HG03095 (cell line): Measurements from ENCODE around the gene TMEM242.
"Not testable (repeated sequence)": the region's sequence is repeated elsewhere in the genome, so short reads cannot be mapped to it uniquely, and the experiment has no call there.

Experiments used
- ATAC-seq: cut with Tn5 transposase; IDR thresholded peaks from one replicate; pipeline ENCODE4 v1.9.1; 2021; ENCODE audit warnings: moderate library complexity; ENCODE audit not compliant: unreplicated experiment

TMEM242 gene

DNA sequence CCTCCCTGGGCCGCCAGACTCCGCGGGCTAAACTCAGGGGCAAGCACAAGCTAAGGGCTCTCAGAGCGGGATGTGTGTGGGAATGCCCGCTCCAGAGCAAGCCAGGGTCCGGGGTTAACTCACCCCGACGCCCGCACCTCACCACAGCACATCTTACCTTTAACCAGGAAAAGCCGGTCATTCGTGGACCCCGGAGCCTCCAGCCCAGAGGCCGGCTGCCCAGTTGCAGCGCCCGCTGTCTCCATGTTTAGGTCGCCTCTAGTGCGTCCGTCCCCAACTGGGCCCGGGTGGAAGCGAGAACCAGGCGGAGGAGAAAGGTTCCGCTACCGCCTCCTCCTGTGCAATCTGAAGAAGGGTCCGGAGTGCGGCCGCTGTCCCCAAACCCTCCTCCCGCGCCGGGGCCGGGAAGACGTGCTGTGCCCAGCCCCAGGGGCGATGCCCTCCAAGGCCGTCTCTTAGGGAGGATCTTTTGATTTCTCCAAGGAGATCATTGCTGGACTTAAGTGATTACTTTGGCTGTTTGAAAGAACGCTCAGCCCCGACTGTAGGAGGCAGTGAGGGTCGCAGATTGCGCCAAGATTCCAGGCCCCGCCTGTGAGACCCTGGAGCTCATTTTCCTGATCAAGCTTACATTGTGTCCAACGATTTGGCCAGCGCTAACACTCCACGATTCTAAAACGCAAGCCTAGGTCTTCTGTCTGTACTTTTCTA is at the start of gene TMEM242:
Gene TMEM242, minus strand, starts transcription at position 265 of the 711 bp plus-strand sequence. Its CDS starts 20 bp downstream, at position 245.
- ATAC-seq = peak; percentile 85

DNA sequence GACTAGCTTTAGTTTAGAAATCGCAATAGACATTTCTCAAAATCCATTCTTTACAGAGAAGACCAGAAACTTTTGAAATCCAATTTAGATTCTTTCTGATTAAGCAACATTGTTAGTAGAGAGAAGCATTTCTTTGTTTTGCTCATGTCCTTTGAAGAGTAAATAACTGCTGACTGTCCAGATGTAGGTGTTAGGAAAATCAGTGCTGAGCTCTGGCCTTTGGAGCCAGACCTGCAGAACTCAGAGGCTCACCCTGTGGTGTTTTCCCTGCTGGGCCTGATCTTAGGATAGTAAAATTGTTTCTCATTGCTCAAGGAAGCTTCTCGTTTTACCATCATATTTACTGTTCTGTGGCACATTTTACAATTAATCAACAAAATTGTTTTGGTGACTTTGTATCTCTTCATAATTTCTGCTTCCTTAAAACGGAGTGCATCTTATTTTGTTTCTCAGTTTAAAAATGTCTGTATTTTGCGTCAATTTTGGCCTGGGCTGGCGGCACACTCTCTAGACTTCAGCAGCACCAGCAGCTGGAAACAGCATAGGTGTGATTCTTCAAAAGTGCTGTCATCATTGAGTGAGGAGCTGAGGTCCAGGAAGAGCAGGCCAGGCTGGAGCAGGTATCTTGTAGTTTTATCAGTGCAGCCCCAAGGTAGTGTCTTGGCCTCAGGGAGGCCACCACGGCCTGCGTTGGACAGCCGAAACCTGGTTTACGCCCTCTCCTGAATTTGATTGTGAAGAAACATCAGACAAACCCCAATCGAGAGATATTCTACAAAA is 49.4 kb upstream of the TMEM242 start:
- ATAC-seq = no peak

DNA sequence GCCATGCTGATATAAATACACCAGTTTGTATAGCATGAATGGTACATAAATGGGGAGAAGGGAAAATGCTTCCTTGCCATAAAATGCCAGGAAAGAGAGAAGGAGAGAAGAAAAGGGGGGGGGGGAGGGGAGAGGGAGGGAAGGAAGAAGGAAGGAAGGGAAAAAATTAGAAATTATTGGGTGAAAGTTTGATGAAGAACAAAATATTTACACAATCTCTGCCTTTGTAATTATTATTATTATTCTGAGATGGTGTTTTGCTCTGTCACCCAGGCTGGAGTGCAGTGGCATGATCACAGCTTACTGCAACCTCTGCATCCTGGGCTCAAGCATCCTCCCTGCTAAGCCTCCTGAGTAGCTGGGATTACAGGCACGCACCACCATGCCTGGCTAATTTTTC is 47.4 kb upstream of the TMEM242 start:
- ATAC-seq = no peak

DNA sequence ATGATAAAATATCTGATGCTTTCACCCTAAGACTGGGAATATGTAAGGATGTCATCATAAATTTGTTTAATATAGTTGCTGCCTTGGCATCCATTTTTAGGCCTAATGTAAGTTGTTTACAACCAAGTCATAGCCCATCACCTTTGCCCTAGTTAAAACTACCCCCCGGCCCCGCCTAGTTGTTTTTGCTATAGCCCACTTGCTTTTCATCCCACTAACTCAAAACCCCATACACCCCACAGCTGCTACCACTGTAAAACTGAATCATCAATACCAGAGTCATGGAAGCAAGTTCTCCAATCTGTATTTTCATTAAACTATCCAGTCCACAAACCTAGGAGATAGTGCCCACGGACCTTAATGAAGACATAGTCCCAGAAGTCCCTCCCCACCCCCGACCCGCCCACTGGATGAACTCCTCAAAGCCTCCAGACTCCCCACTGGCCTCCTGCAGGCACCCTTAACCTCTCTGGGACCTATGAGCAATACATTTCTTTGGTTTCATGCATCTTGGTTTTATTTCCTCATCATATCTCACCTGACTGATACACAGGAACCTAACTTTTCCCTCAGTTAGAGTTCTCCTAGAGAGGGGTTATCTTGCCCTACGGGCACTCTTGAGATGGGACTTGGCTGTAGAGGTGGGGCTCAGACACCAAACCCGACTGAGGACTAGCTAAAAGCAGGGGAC is 45.2 kb upstream of the TMEM242 start:
- ATAC-seq = no peak

DNA sequence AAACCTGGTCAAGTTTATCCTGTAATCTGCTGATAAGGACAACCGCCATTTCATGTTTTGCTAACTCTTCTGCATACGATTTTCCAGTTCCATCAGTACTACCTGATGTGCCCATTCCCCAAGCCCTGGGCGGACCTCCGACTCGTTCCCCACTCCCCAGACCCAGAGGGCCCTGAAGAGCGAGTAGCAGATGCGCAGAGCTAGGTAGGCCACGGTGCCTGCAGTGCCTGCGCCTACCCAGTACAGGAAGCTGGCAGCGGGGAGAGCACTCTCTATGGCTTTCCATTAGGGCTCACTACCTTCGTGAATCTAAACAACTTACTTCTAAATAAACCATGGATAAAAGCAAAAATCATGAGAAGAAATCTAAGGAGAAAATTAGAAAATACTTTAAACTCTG is 43.3 kb upstream of the TMEM242 start:
- no peak for ATAC-seq

DNA sequence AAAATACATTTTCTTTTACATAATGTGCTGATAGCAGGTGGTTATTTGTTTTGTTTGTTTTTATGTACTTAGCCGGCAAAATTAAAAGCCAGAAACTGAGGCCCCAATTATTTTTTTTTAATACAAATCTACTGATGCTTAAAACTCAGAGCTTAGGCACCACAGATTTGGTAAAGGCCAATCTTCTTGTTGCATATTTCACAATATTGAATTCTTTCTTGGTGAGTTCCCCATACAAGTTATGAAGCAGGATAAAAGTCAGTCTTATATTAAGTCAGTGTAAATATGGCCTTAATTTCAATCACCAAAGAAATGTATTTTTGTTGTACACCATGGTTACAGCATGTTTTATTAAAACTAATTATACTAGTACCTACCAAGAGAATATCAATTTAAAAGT is 41.4 kb upstream of the TMEM242 start:
- no peak for ATAC-seq

DNA sequence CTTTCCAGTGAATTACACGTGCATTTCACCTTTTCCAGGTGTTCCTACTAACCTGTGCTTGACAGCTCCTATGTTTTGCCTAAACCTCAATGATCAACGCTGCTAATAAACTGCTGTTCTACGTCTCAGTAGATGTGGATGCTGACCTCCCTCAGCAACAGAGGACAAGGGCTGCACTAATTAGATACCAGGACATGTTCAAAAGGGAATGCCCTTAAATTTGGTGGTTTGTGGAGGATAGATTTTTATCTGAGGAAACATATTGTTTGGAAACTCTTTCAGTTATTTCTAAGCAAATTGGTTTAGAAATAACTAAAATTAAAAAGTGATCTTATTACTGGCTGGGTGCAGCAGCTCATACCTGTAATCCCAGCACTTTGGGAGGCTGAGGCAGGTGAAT is 38.6 kb upstream of the TMEM242 start:
- no peak for ATAC-seq

DNA sequence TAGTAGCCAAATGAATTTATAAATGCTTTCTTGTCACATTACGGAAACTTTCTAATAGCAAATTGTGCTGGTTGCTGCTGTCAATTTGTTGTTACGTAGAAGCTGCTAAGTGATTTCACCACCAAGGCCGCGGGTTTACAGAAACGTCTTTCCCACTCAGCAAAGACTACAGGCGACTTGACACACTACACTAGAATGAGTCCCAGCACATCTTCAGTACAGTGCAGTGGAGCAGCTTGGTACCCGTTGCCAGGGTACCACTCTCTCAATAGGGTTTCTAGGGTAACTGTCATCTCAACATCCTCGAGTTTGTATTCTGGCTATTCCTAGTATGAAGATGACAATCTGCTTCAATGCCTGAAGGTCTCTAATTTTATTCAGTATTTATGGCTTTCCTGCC is 35.0 kb upstream of the TMEM242 start:
- no peak for ATAC-seq

DNA sequence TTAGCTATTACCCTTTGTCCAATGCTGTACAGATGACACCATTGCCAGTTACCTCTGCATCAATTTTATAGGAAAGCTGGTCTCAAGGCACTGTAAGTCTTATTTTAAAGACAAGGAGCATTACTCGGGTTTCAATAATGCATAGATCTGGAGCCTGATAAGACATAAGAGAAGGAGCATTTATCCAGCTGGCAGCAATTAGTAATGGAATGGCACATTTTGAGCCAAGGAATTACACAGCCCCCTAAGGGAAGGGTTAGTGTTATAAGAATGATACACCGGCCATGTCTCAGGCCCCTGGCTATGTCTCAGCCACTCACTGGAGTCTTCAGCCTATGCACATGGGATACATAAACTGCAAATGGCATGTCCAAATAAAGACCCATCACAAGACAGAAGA is 23.1 kb upstream of the TMEM242 start:
- no peak for ATAC-seq

DNA sequence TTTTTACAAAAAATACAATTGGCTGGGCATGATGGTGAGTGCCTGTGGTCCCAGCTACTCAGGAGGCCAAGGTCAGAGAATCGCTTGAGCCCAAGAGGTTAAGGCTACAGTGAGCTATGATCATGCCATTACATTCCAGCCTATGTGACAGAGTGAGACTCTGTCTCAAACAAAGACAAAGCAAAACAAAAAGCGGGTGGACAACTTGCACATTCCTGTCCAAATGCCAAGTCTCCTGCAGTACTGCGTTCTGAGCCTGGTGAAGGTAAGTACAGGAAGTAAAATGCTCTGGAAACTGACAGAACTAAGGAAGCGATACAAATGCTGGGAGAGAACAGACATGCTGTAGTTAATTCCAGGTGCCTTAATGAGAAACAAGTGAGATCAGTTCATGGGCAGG is 20.4 kb upstream of the TMEM242 start:
- no peak for ATAC-seq

DNA sequence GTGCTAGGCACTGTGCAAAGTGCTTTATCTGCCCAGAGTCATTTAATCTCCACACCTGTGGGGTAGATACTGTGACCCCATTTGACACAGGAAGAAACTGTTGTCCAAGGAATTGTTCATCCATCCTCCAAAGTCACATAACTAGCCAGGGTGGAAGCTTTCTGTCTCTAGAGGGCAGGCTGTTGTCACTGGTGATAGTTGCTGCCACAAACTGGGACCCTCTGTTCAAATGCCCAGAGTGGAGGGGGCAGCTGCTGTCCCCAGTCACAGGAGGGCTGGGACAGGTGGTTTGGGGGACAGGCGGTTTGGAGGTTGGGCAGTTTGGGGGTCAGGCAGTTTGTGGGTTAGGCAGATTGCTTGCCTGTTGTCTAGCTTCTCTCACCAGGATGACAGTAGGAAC is 16.1 kb upstream of the TMEM242 start:
- no peak for ATAC-seq

DNA sequence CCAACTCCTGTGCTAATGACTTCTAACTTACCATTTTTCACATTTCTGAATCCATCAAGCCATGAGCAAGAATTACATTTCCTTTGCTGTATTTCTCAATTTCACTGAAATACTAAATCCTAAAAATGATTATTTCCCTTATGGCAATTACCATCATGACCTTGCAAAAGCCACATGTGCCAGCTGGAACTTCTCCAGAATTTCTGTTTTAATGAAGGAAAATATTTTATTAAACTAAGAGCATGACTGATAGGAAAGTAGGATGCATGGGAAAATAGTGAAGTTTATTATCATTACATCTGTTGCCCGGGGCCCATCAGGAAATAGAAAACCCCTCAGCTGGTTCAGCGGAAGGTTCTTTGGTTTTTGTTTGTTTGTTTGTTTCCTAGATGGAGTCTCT is 14.4 kb upstream of the TMEM242 start:
- no peak for ATAC-seq

DNA sequence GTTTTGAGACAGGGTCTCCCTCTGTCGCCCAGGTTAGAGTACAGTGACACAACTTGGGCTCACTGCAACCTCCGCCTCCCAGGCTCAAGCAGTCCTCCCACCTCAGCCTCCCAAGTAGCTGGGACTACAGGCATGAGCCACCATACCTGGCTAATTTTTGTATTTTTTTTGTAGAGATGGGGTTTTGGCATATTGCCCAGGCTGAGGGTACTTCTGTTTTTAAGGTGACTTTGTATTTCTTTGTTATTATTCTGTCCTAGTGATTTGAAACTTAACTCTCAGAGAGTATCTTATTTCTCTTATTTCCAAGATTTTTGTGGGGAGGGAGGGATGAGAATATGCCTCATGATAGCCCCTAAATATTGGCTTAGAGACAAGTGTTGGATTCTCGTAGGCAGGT is 14.0 kb upstream of the TMEM242 start:
- not testable (repeated sequence) for ATAC-seq

DNA sequence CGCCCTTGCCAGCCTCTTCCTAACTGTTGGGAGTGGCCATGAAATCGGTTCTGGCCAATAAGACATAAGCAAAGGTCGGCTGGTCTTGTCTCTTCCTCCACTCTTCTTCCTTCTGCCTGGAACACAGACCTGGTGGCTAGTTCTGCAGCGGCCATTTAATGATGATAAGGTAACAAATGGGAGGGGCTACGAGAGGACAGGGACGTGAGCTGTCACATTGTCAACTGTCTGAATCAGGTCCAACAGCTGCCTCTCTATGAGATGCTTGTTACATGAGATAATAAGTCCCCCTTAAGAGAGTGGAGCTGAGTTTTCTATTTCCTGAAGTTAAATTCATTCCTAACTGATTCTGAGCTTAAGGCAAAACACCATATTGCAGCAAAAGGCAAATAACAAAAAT is 12.5 kb upstream of the TMEM242 start:
- no peak for ATAC-seq

DNA sequence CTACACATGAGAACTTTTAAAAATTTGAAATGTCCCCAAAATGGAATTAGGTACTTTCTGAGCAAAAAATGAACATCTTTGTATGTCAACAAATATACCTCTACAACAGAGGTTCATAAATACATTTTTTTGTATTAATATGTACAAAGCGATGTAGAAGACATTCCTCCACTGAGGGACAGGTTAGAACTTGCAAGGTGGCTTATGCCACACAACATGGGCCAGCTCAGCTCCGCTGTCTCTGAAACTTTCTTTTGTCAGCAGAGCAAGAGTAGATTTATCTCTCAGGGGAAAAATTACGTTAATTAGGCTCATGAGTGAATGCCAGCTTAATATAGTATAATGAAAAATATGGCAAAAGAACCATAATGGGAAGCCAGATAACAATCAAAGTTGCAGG is 10.6 kb upstream of the TMEM242 start:
- ATAC-seq = no peak

DNA sequence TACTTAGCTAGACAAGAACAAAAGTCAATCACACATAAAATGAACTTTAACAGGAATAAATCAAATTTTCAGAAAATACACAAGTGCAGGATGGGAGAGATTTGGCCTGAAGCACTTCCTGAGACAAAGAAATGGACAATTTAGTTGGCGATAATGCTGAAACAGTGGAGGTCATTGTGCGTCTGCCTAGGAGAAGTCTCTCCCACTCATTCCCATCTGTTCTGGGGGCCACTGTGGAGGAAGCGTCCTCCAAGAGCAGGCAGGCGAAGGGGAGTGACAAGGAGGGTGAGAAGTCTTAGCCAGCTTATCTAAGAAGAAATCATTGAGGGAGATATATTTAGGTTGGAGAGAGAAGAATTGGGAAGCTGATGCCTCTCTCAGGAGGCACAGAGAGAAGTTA is 10.2 kb upstream of the TMEM242 start:
- no peak for ATAC-seq

DNA sequence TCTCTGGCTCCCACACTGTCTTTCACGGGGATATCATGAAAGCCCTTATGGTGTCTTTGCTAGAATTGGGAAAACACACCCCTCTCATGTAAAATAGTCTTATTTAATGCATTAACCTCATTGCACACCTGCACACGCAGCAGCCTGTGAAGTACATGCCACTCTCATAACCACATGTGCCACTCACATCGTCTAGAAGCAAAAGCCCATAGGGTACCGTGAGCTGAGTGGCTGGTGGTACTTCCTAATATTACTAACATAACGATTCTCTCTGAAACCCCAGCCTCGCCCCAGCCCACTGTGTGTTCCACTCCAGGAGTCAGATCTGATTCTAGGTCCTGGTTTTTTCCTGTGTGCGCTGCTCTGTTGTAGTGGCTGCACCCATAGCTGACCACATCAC is 9.5 kb upstream of the TMEM242 start:
- no peak for ATAC-seq

DNA sequence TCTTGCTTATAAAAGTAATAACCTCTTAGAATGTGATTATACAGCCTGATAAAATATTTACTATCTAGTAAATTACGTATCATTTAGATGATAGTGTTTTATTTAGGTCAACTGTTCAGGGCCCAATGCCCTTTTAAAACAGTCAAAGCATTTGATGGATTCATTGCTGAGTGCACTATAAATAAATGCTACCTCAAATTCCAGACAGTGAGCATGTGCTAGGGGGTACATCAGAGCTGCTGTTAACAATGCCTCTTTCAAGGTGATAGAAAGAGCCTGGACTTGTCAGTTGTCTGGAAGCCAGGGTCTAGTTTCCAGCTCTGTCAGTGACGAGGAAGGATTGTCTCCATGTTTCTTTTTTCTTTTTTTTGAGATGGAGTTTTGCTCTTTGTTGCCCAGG is 7.5 kb upstream of the TMEM242 start:
- no peak for ATAC-seq

DNA sequence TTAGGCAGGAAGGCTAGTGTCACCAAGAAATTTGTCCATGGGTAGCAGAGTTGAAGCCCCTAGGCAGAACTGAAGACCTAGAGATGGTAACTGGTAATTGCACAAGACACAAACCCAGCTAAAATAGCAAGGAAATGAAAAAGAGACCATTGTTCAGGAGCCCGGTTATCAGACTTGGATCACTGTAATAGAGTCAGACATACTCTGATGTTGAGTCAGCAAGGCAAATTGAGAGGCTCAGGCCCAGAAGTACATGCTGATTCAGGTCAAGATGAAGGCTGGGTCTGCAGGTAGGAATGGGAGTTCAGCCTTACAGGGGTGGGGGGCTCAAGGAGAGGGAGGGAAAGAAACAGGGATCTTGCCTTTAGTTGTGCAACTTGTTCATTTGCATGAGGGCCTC is 6.5 kb upstream of the TMEM242 start:
- no peak for ATAC-seq

DNA sequence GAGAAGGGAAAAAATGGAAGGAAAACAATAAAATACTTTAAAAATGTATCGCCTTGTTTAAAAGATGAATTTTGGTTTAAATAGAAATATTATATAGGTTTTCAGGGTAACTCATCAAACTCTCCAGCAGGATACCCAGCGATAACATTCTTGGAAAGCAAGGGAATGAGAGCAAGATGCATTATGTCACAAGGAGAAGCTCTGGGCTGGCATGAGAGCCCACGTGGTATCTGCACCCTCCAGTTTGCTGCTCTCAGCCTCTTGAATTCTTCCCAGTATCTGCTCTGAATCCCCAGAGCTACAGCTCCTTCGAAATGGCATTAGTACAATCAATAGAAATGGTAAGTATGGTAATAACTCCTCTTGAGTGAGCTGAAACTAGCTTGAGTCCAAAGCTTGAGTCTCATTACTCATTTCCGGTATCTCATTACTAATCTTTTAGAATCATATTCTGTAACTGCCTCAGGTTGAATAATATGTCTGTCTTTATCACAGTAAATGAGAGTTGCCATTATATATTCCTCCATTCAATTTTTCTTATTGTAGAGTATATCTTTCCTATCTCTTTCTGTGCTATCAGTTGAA is 4.9 kb upstream of the TMEM242 start:
- no peak for ATAC-seq

DNA sequence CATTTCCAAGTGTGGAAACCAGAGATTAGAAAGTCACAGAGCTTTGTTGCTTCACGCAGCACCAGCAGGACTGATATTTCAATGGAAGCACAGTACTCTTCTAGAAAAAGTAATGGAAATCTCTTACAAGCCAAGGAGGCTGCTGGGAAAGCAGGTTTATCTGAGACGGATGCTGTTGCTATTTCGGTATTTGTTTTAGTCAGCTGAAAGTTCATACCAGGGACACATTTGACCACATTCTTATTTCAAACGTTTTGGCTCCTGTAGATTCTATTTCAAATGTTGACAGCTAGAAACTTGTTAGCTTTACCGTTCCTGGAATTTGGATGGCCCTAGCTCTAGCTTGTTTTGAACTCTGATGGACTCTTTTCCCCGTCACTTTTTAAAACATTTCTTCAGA is 3.7 kb upstream of the TMEM242 start:
- no peak for ATAC-seq
